SH-SY5Y (cell line): ENCODE measurements around the gene EXOSC2.

Experiments used
- GATA2 ChIP-seq: IDR thresholded peaks from 2 replicates; pipeline ENCODE4 v1.6.1; 2011; ENCODE audit warnings: mild to moderate bottlenecking, low read depth, low read length
- GATA3 ChIP-seq: IDR thresholded peaks from 2 replicates; pipeline ENCODE4 v1.6.1; 2011; ENCODE audit warnings: low read depth, mild to moderate bottlenecking, low read length, moderate library complexity

GRCh38 chr9:130739081-130739480 is 45.5 kb downstream of the EXOSC2 start:
- TF ChIP-seq GATA2, result no peak
- no peak for TF ChIP-seq GATA3
